ENCODE data around the gene IL13.
"Not testable (repeated sequence)": the region's sequence is repeated elsewhere in the genome, so short reads cannot be mapped to it uniquely, and the experiment has no call there.

IL13 gene

GRCh38 chr5:132657676-132658380 is at the start of gene IL13:
TSS of gene IL13 (plus strand) at chr5:132658173. CDS start at chr5:132658187, 14 bp downstream.
- DNase-seq (ENCODE audit: low spot score), result no peak

GRCh38 chr5:132611965-132612364 is 46.0 kb upstream of the IL13 start:
- no peak for DNase-seq (ENCODE audit: low spot score)

GRCh38 chr5:132612846-132613245 is 45.1 kb upstream of the IL13 start:
- no peak for DNase-seq (ENCODE audit: low spot score)

GRCh38 chr5:132621699-132622098 is 36.3 kb upstream of the IL13 start:
- no peak for DNase-seq (ENCODE audit: low spot score)

GRCh38 chr5:132622608-132623007 is 35.4 kb upstream of the IL13 start:
- no peak for DNase-seq (ENCODE audit: low spot score)

GRCh38 chr5:132627470-132627869 is 30.5 kb upstream of the IL13 start:
- DNase-seq (ENCODE audit: low spot score), result no peak

- DNase-seq (ENCODE audit: low spot score), result no peak
These were observed 29.2 kb upstream of the IL13 start for GRCh38 chr5:132628814-132629213.

- DNase-seq (ENCODE audit: low spot score), result no peak
These were observed 28.6 kb upstream of the IL13 start for GRCh38 chr5:132629230-132629944.

GRCh38 chr5:132633587-132633986 is 24.4 kb upstream of the IL13 start:
- DNase-seq (ENCODE audit: low spot score), result not testable (repeated sequence)

GRCh38 chr5:132635873-132636272 is 22.1 kb upstream of the IL13 start:
- no peak for DNase-seq (ENCODE audit: low spot score)

- DNase-seq (ENCODE audit: low spot score), result no peak
These were observed 20.7 kb upstream of the IL13 start for GRCh38 chr5:132637241-132637640.

GRCh38 chr5:132639706-132640130 is 18.3 kb upstream of the IL13 start:
- no peak for DNase-seq (ENCODE audit: low spot score)

GRCh38 chr5:132640613-132641012 is 17.4 kb upstream of the IL13 start:
- no peak for DNase-seq (ENCODE audit: low spot score)

GRCh38 chr5:132641241-132641723 is 16.7 kb upstream of the IL13 start:
- no peak for DNase-seq (ENCODE audit: low spot score)

- DNase-seq (ENCODE audit: low spot score), result no peak
These were observed 16.1 kb upstream of the IL13 start for GRCh38 chr5:132641841-132642240.

GRCh38 chr5:132644177-132644576 is 13.8 kb upstream of the IL13 start:
- DNase-seq (ENCODE audit: low spot score), result no peak

- DNase-seq (ENCODE audit: low spot score), result no peak
These were observed 11.2 kb upstream of the IL13 start for GRCh38 chr5:132646583-132647266.

GRCh38 chr5:132647473-132647872 is 10.5 kb upstream of the IL13 start:
- no peak for DNase-seq (ENCODE audit: low spot score)

- DNase-seq (ENCODE audit: low spot score), result no peak
These were observed 9.6 kb upstream of the IL13 start for GRCh38 chr5:132648355-132648754.

GRCh38 chr5:132651838-132652469 is 6.0 kb upstream of the IL13 start:
- no peak for DNase-seq (ENCODE audit: low spot score)

- no peak for DNase-seq (ENCODE audit: low spot score)
These were observed 4.3 kb upstream of the IL13 start for GRCh38 chr5:132653716-132654115.

All from germinal center (tissue), 1 donor.